Vagina (tissue), 2 donors: ENCODE measurements around the gene HDAC7. TPM values are rescaled to one million over a fixed set of nuclear protein-coding genes. Genes with fewer than 3 reads are reported as not detected.

ENCODE experiments used
- DNase-seq, 2 donors: peaks; one replicate each; pipeline ENCODE4 v3.0.0-alpha.2; 2017; ENCODE audit errors: extremely low spot score in 2 of 2
- H3K27ac ChIP-seq: fragments of 200-600 bp; sonication (generic); one replicate; pipeline ENCODE4 v1.5.1; 2019
- H3K27me3 ChIP-seq: fragments of 200-600 bp; sonication (generic); one replicate; pipeline ENCODE4 v1.5.1; 2019
- H3K36me3 ChIP-seq, 2 donors: fragments of 200-600 bp; sonication (generic); one replicate each; pipeline ENCODE4 v1.5.1; 2017 to 2019
- H3K4me1 ChIP-seq: fragments of 200-600 bp; sonication (generic); one replicate; pipeline ENCODE4 v1.5.1; 2019
- H3K4me3 ChIP-seq, 2 donors: fragments of 200-600 bp; sonication (generic); 1 replicate in 1 of 2; 2 replicates in 1 of 2; pipeline ENCODE4 v1.5.1; 2016 to 2019
- H3K9me3 ChIP-seq: fragments of 200-600 bp; sonication (generic); one replicate; pipeline ENCODE4 v1.5.1; 2019
- CTCF ChIP-seq, 3 experiments: fragments of 450-650 bp in 2 of 3; fragments of 200-600 bp in 1 of 3; sonication (generic) in 1 of 3; IDR thresholded peaks; one replicate each; pipeline ENCODE4 v1.5.1; 2017 to 2019; ENCODE audit warnings: antibody characterized with exemption in 3 of 3, mild to moderate bottlenecking in 2 of 3, moderate library complexity in 2 of 3
- POLR2A ChIP-seq, 2 donors: fragments of 450-650 bp; IDR thresholded peaks; one replicate each; pipeline ENCODE4 v1.6.1; 2017; ENCODE audit warnings: antibody characterized with exemption in 2 of 2, mild to moderate bottlenecking in 2 of 2, moderate library complexity in 2 of 2
- POLR2AphosphoS5 ChIP-seq, 2 donors: sonication (generic); formaldehyde crosslinking; IDR thresholded peaks; one replicate each; pipeline ENCODE4 v1.9.0; 2017; ENCODE audit warnings: antibody characterized with exemption in 2 of 2, mild to moderate bottlenecking in 2 of 2, low read depth in 1 of 2; ENCODE audit not compliant: insufficient read depth in 1 of 2
- intact Hi-C: fragments of 100-400 bp; cut with DNase I; formaldehyde crosslinking; loops from one replicate; pipeline ENCODE4 v1.15.1; 2023
- total RNA-seq: library from RNA; depleted of rRNA; stranded (reverse); fragments of >200 nt; gene quantifications from one replicate; pipeline ENCODE4 v1.2.3, GENCODE V29; 2016

Gene HDAC7
- total RNA-seq, 1 donor from 2014 or later: 67.0 TPM

- Histone ChIP-seq H3K9me3 (no peaks in the 10 kb centered on the region), H3K4me3 (peak overlapping the region; percentile 13 to 50), H3K27me3 (no peaks in the 10 kb centered on the region), H3K36me3 (peaks cover 0 to 5% of the 10 kb centered on the region in 2 donors), H3K4me1 (peaks cover 83% of the 10 kb centered on the region), H3K27ac (peak overlapping the region; percentile 66)
- DNase-seq: no peak
- TF ChIP-seq POLR2A (IDR thresholded peaks at IDR 0.05): no peak
- no peak for TF ChIP-seq POLR2AphosphoS5 (IDR thresholded peaks at IDR 0.05; ENCODE audit: insufficient read depth in 1 of 2, low read depth in 1 of 2)
- no peak for TF ChIP-seq CTCF (IDR thresholded peaks at IDR 0.05)
- intact Hi-C loops: no loop called here
Measured at GRCh38 chr12:47755655-47756562, 63.8 kb downstream of the HDAC7 start.

- Histone ChIP-seq H3K4me1 (peaks cover 78% of the 10 kb centered on the region), H3K9me3 (no peaks in the 10 kb centered on the region), H3K36me3 (peaks cover 0 to 8% of the 10 kb centered on the region in 2 donors), H3K4me3 (peak overlapping the region; percentile 13 to 50), H3K27ac (peak overlapping the region; percentile 66), H3K27me3 (no peaks in the 10 kb centered on the region)
- no peak for DNase-seq
- TF ChIP-seq POLR2A (IDR thresholded peaks at IDR 0.05) (no peak), CTCF (IDR thresholded peaks at IDR 0.05) (no peak), POLR2AphosphoS5 (IDR thresholded peaks at IDR 0.05; ENCODE audit: insufficient read depth in 1 of 2, low read depth in 1 of 2) (no peak)
- intact Hi-C loops: no loop called here
Measured at GRCh38 chr12:47754881-47755280, 64.8 kb downstream of the HDAC7 start.

GRCh38 chr12:47754126-47754525 lies 65.6 kb downstream of the HDAC7 start:
- Histone ChIP-seq H3K9me3 (no peaks in the 10 kb centered on the region), H3K36me3 (peaks cover 0 to 8% of the 10 kb centered on the region in 2 donors), H3K4me3 (no peak overlapping the region), H3K27ac (peak overlapping the region; percentile 66), H3K4me1 (peaks cover 71% of the 10 kb centered on the region), H3K27me3 (no peaks in the 10 kb centered on the region)
- no peak for DNase-seq
- intact Hi-C loops: no loop called here
- TF ChIP-seq POLR2A (IDR thresholded peaks at IDR 0.05): no peak
- TF ChIP-seq POLR2AphosphoS5 (IDR thresholded peaks at IDR 0.05; ENCODE audit: insufficient read depth in 1 of 2, low read depth in 1 of 2): no peak
- TF ChIP-seq CTCF (IDR thresholded peaks at IDR 0.05): no peak

GRCh38 chr12:47753021-47754001 lies 66.4 kb downstream of the HDAC7 start:
- intact Hi-C loops: no loop called here
- Histone ChIP-seq H3K4me3 (no peak overlapping the region), H3K36me3 (peaks cover 0 to 8% of the 10 kb centered on the region in 2 donors), H3K27me3 (no peaks in the 10 kb centered on the region), H3K27ac (peak overlapping the region; percentile 66), H3K4me1 (peaks cover 67% of the 10 kb centered on the region), H3K9me3 (no peaks in the 10 kb centered on the region)
- TF ChIP-seq CTCF (IDR thresholded peaks at IDR 0.05): no peak
- peak; percentile 63 to 70 for TF ChIP-seq POLR2AphosphoS5 (IDR thresholded peaks at IDR 0.05; ENCODE audit: insufficient read depth in 1 of 2, low read depth in 1 of 2)
- TF ChIP-seq POLR2A (IDR thresholded peaks at IDR 0.05): no peak
- DNase-seq: no peak
